DND-41 (cell line): Measurements from ENCODE around the gene TLE1.

ENCODE experiments used
- EZH2 ChIP-seq: IDR thresholded peaks from 3 replicates; pipeline ENCODE4 v1.6.1; 2012; ENCODE audit warnings: borderline replicate concordance, low read depth, mild to moderate bottlenecking, moderate library complexity, low read length, inconsistent platforms; ENCODE audit not compliant: severe bottlenecking
- TF ChIP-seq, protein P1 (sequence below): IDR thresholded peaks from 2 replicates; pipeline ENCODE4 v1.5.1; 2012; ENCODE audit warnings: borderline replicate concordance, low read length, moderate library complexity, mild to moderate bottlenecking; ENCODE audit not compliant: poor library complexity, severe bottlenecking; ENCODE audit errors: extremely low read depth

DNA sequence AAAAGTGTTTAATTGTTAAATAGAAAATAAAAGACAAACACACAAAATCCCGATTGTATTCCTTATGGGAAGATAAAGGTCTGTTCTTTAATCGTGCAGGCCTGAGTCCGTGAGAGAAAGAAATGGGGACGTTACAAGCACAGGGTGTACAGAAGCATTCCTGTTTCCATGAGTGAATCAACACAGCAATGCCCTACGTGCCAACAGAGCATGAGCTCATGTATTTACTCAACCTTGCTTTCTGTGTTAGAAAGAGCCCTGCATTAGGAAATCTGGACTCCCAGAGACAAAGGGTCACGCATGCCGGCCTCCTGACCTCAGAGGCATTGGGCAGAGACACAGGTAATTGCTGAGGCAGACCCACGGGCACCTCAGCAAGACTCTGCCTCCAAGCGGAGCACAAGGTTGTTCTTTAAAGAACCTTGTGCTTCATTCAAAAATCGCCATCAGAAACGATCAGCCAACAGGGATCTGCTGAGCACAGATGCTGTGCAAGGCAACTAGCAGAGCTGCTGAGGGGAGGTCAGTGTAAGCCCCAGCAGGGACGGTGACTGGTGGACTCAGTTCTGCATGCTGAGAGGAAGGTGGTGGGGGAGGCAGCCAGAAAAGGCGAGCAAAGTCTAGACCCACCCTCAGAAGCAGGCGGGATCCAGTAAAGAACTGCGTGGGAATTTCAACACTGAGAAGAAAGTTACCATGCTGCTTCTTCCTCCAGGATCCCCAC, 101.0 kb downstream of the TLE1 start:
- TF ChIP-seq, protein P1, sequence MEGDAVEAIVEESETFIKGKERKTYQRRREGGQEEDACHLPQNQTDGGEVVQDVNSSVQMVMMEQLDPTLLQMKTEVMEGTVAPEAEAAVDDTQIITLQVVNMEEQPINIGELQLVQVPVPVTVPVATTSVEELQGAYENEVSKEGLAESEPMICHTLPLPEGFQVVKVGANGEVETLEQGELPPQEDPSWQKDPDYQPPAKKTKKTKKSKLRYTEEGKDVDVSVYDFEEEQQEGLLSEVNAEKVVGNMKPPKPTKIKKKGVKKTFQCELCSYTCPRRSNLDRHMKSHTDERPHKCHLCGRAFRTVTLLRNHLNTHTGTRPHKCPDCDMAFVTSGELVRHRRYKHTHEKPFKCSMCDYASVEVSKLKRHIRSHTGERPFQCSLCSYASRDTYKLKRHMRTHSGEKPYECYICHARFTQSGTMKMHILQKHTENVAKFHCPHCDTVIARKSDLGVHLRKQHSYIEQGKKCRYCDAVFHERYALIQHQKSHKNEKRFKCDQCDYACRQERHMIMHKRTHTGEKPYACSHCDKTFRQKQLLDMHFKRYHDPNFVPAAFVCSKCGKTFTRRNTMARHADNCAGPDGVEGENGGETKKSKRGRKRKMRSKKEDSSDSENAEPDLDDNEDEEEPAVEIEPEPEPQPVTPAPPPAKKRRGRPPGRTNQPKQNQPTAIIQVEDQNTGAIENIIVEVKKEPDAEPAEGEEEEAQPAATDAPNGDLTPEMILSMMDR = no peak
- TF ChIP-seq EZH2 = no peak
